Fibroblast of the aortic adventitia (primary cell): Measurements from ENCODE around the gene CPS1. TPM values are rescaled to one million over a fixed set of nuclear protein-coding genes. Genes with fewer than 3 reads are reported as not detected.

Experiments
- DNase-seq: peaks from one replicate; pipeline ENCODE4 v3.0.0-alpha.2; 2010; ENCODE audit warnings: low read depth
- H3K4me3 ChIP-seq: 2 replicates; pipeline ENCODE4 v1.5.1; 2011; ENCODE audit warnings: low read depth, mild to moderate bottlenecking, control low read depth, low read length, moderate library complexity
- CTCF ChIP-seq: IDR thresholded peaks from 2 replicates; pipeline ENCODE4 v1.5.1; 2011; ENCODE audit warnings: mild to moderate bottlenecking, low read length, control low read depth, inconsistent platforms; ENCODE audit not compliant: insufficient read depth
- total RNA-seq: library from RNA; depleted of rRNA; stranded (reverse); fragments of >200 nt; gene quantifications from 2 replicates; pipeline ENCODE4 v1.2.3, GENCODE V29; 2012; ENCODE audit warnings: low replicate concordance

CPS1 gene
- total RNA-seq, 1 donor = 35.7 TPM

- TF ChIP-seq CTCF = no peak
- DNase-seq = no peak
- H3K4me3 ChIP-seq = no peak overlapping the region
Observed at GRCh38 chr2:210591663-210592062, 35.3 kb downstream of the CPS1 start.

DNA sequence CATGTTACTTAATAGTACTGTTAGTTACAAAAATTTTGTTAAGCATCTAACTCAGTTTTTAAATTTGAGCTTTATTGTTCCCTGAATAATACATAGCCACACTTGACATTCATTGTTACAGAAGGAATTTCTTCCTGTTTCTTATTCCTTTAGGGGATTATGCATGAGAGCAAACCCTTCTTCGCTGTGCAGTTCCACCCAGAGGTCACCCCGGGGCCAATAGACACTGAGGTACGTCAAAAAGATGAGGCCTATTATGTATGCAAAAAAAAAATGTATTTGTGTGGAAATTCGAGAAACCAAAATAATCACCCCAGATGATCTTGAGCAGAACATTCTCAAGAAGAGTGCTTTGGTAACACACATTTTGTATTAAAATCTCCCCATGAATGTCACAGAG, 36.3 kb downstream of the CPS1 start:
- no peak for TF ChIP-seq CTCF
- H3K4me3 ChIP-seq = no peak overlapping the region
- DNase-seq = no peak

DNA sequence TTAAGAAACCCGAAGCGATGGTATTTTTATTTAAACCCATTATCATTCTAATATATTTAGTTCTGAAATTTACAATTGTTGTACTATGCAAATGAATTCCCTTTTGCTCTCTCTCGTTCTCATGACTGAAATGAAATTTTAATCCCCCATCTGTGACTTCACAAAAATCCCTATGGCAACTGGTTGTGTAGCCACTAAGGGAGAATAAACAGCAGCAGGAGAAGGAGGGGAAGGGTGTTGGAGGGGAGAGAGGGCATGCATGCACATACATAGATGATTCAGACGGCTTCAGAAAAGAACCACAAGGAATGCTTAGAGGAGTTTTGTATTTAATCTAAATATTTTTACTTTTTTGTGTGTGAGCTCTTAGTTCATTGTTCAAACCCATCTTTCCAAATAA, 36.8 kb downstream of the CPS1 start:
- DNase-seq = no peak
- TF ChIP-seq CTCF = no peak
- no peak overlapping the region for H3K4me3 ChIP-seq

DNA sequence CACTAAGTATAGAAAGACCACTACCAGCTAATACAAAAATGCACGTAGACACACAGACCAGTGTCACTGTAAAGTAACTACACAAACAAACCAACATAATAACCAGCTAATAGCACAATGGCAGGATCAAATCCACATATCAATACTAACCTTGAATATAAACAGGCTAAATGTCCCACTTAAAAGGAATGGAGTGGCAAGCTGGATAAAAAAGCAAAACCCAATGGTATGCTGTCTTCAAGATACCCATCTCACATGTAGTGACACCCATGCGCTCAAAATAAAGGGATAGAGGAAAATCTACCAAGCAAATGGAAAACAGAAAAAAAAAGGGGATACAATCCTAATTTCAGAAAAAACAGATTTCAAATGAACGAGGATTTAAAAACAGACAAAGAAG, 41.8 kb downstream of the CPS1 start:
- no peak for DNase-seq
- TF ChIP-seq CTCF = no peak
- H3K4me3 ChIP-seq = no peak overlapping the region

GRCh38 chr2:210599476-210599875, 43.1 kb downstream of the CPS1 start:
- no peak for DNase-seq
- TF ChIP-seq CTCF = no peak
- no peak overlapping the region for H3K4me3 ChIP-seq

DNA sequence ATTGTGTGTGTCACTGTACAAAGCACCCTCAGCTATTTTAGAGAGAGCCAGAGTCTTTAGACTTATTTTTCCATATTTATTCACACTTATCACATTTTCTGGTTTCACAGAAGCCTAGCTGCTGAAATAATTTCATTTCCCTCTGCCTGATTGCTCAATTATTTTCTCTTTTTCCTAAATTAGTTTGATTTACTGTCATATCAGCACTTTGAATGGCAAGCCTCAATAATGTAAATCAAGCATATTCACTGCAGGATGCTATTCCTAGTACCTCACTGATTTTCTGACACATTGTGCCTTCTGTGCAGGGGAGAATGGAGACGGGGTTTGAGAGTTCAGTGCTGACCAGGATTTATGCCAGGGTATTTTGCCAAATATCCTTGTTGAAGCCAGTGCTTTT, 48.3 kb downstream of the CPS1 start:
- no peak for TF ChIP-seq CTCF
- no peak overlapping the region for H3K4me3 ChIP-seq
- no peak for DNase-seq

GRCh38 chr2:210606001-210606400, 49.6 kb downstream of the CPS1 start:
- no peak overlapping the region for H3K4me3 ChIP-seq
- no peak for DNase-seq
- no peak for TF ChIP-seq CTCF
